ENCODE results near the gene MSANTD2.

- TF ChIP-seq CTCF (IDR thresholded peaks at IDR 0.05; ENCODE audit: low read length) (no peak), EZH2 (IDR thresholded peaks at IDR 0.05; ENCODE audit: borderline replicate concordance, low read length) (no peak)
Observed at GRCh38 chr11:124742555-124742954, 57.7 kb downstream of the MSANTD2 start.

All from OCI-LY1 (cell line).